Astrocyte of the cerebellum (primary cell): ENCODE results near the gene HOXA6.

Source experiments
- DNase-seq: peaks from one replicate; pipeline ENCODE4 v3.0.0-alpha.2; 2011; ENCODE audit warnings: low read depth
- H3K4me3 ChIP-seq: 2 replicates; pipeline ENCODE4 v1.5.1; 2011; ENCODE audit warnings: mild to moderate bottlenecking, low read depth, low read length, moderate library complexity
- CTCF ChIP-seq: IDR thresholded peaks from 2 replicates; pipeline ENCODE4 v1.5.1; 2012; ENCODE audit warnings: low read length, low read depth, moderate library complexity, mild to moderate bottlenecking; ENCODE audit errors: missing control alignments
- in situ Hi-C: cut with HindIII; loops from 2 replicates; pipeline ENCODE4 v1.10.0; 2017; ENCODE audit warnings: low sequenced_read_pairs

Gene HOXA6

DNA sequence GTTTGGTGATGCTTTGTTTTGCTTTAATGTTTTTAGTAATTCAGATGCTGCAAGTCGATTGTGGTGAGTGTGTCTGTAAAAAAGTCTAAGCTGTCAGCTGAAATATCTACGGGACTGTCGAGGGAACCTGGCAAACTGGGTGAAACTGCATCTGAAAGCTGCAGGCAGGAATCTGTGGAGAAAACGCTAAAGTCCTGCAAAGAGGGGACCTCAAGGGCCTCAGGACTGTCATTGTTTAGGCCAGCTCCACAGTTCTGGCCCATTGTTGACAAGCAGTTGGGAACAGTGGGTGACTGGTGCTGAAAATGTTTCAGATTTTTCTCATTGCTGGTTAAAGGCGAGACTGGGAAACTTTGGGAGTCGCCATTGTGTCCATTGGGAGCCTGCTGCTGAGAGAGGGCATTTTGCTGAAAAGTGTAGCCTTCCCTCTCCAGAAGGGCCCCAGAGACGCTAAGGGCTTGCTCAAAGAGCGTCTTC is 46.8 kb downstream of the HOXA6 start:
- TF ChIP-seq CTCF, result no peak
- in situ Hi-C loops, result no loop called here
- DNase-seq, result no peak
- peak overlapping the region; percentile 91 for H3K4me3 ChIP-seq

DNA sequence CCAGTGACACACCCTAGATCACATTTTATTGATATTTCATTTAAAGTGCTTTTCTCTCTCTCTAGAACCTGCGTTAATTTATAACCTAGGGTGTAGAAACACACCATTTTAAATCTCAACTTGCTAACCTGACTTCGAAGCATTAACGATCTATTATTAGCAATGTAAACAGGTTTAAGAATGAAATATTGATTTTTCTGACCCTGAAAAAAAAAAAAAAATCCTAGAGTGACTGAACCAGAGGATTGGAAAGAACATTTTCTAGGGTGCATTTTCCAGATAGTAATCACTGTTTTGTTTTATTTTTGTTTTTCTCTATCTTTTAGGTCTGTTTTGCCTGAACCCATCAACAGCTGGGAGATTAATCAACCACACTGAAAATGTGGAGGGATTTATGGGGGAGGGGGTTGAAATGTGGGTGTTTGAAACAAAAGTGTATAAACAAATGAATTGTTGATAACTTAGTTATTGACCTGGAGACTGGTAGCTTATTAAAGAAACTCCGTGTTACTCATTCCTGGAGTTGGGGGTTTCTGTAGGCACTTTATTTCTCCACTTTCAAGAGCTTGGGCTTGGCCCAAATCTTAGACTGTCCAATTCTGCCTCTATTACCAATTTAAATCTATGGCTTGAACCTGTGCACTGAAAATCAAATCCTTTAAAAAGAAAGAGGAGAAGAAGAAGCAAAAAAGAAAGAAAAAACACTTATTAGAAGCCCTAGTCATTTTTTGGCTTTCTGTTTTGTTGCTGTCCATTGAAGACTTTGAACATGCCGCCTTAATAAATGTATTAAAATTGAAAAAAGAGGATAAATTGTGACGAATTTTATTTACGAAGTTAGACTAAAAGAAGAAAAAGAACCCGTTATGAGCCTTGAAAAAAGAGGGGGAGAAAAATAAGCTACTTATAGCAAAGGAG is 47.9 kb downstream of the HOXA6 start:
- H3K4me3 ChIP-seq, result peak overlapping the region; percentile 91
- no peak for DNase-seq
- in situ Hi-C loops, result no loop called here
- no peak for TF ChIP-seq CTCF

- in situ Hi-C loops, result no loop called here
Observed at GRCh38 chr7:27098578-27099451, 48.8 kb downstream of the HOXA6 start.

DNA sequence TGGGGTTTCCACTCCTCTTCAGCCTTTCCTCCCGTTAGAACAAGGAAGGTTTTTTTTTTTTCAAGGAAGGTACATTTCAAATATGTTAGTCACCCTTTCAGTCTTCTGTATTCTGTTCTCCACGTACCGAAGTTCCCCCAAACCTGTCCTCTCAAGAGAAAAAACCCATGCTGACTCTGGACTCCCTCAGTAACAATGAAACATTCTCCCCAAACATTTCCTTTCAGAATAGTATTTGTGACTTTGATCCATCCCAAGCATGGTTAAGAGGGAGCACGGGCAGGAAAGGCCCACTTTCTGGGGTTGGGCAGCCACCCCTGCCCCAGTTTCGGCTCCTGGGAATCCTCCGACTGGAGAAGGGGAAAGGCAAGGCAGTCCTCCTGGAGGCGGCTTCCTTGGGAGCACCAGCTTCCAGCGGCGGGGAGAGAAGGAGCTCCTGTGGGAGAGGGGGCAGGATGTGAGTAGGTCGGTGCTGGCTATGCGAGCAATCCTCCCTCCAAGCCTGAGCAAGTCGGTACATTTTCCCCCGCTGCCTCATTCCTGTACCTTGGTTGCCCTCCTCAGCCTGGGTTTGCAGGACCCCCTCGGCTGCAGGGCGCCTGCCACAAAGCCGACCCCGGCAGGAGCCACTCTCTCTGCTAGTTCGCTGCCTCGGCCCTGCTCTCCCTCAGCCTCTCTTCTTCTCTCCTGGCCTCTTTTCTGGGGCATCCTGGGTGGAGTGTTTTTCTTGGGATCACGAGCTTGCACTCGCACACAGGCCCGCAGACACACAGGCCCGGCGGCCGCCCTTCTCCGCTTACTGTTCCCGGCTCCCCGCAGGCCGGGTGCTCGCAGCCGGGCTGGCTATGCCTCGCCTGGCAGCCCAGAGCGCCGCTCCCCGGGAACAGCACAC is 49.6 kb downstream of the HOXA6 start:
- TF ChIP-seq CTCF, result no peak
- H3K4me3 ChIP-seq, result peak overlapping the region; percentile 91
- in situ Hi-C loops, result no loop called here
- no peak for DNase-seq

More at GRCh38 chr7:27098578-27099451, 48.8 kb downstream of the HOXA6 start:
- no peak for DNase-seq
- H3K4me3 ChIP-seq, result peak overlapping the region; percentile 91
- no peak for TF ChIP-seq CTCF

- DNase-seq, result no peak
- no peak for TF ChIP-seq CTCF
- in situ Hi-C loops, result no loop called here
Observed at GRCh38 chr7:27096768-27097514, 50.6 kb downstream of the HOXA6 start.

More at GRCh38 chr7:27096768-27097514, 50.6 kb downstream of the HOXA6 start:
- H3K4me3 ChIP-seq, result peak overlapping the region; percentile 91
